KMS-11 (cell line): ENCODE measurements around the gene RARRES1.

ENCODE experiments used
- H2AFZ ChIP-seq: fragments of 200-600 bp; sonication (generic); 2 replicates; pipeline ENCODE4 v1.6.1; 2016; ENCODE audit warnings: antibody characterized with exemption, mixed run types, low read depth
- H3K27ac ChIP-seq: fragments of 200-600 bp; sonication (generic); 2 replicates; pipeline ENCODE4 v1.6.1; 2016; ENCODE audit warnings: mild to moderate bottlenecking, mixed run types
- H3K27me3 ChIP-seq: fragments of 200-600 bp; sonication (generic); 2 replicates; pipeline ENCODE4 v1.6.1; 2017; ENCODE audit warnings: mild to moderate bottlenecking, low read depth, mixed run types, moderate library complexity; ENCODE audit not compliant: insufficient read depth
- H3K36me3 ChIP-seq: fragments of 200-600 bp; sonication (generic); 2 replicates; pipeline ENCODE4 v1.6.1; 2017; ENCODE audit warnings: mild to moderate bottlenecking, mixed run types; ENCODE audit not compliant: insufficient read depth
- H3K4me1 ChIP-seq: fragments of 200-600 bp; sonication (generic); 2 replicates; pipeline ENCODE4 v1.6.1; 2016; ENCODE audit warnings: mild to moderate bottlenecking, low read depth, mixed run types; ENCODE audit not compliant: poor library complexity, severe bottlenecking
- H3K4me2 ChIP-seq: fragments of 200-600 bp; sonication (generic); 2 replicates; pipeline ENCODE4 v1.7.0; 2016; ENCODE audit warnings: mild to moderate bottlenecking, mixed run types
- H3K4me3 ChIP-seq: fragments of 200-600 bp; sonication (generic); IDR thresholded peaks from 2 replicates; pipeline ENCODE4 v1.6.1; 2017; ENCODE audit warnings: low read depth, low read length, mixed read lengths; ENCODE audit not compliant: insufficient read depth
- H3K79me2 ChIP-seq: fragments of 200-600 bp; sonication (generic); 2 replicates; pipeline ENCODE4 v1.6.1; 2016; ENCODE audit warnings: low read depth, mixed run types; ENCODE audit not compliant: insufficient read depth
- H3K9ac ChIP-seq: fragments of 200-600 bp; sonication (generic); 2 replicates; pipeline ENCODE4 v1.6.1; 2016; ENCODE audit warnings: mild to moderate bottlenecking, mixed run types
- H4K20me1 ChIP-seq: fragments of 200-600 bp; sonication (generic); 2 replicates; pipeline ENCODE4 v1.6.1; 2016; ENCODE audit warnings: mild to moderate bottlenecking, mixed run types; ENCODE audit not compliant: insufficient read depth
- CTCF ChIP-seq: fragments of 200-600 bp; sonication (generic); conservative IDR thresholded peaks from 2 replicates; pipeline ENCODE4 v1.6.1; 2017; ENCODE audit warnings: low read depth, mild to moderate bottlenecking, antibody characterized with exemption, low read length, moderate library complexity, mixed read lengths

The RARRES1 gene

GRCh38 chr3:158742871-158743663, 10.8 kb upstream of the RARRES1 start:
- no peaks in the 10 kb centered on the region for H3K4me1 ChIP-seq
- no peak for TF ChIP-seq CTCF
- H3K4me3 ChIP-seq = no peak overlapping the region
- no peak overlapping the region for H3K27ac ChIP-seq
- no peaks in the 10 kb centered on the region for H3K79me2 ChIP-seq
- no peak overlapping the region for H3K4me2 ChIP-seq
- no peak overlapping the region for H2AFZ ChIP-seq
- H3K9ac ChIP-seq = no peak overlapping the region
- H3K36me3 ChIP-seq = no peaks in the 10 kb centered on the region
- H3K27me3 ChIP-seq = no peaks in the 10 kb centered on the region
- H4K20me1 ChIP-seq = no peaks in the 10 kb centered on the region

- Histone ChIP-seq H3K4me1 (no peaks in the 10 kb centered on the region), H3K27me3 (no peaks in the 10 kb centered on the region), H3K4me3 (no peak overlapping the region), H3K4me2 (no peak overlapping the region), H3K79me2 (no peaks in the 10 kb centered on the region), H2AFZ (no peak overlapping the region), H3K36me3 (no peaks in the 10 kb centered on the region), H4K20me1 (no peaks in the 10 kb centered on the region), H3K27ac (no peak overlapping the region), H3K9ac (no peak overlapping the region)
- TF ChIP-seq CTCF = no peak
Measured at GRCh38 chr3:158739661-158740060, 7.4 kb upstream of the RARRES1 start.

GRCh38 chr3:158739078-158739477, 6.8 kb upstream of the RARRES1 start:
- no peaks in the 10 kb centered on the region for H3K36me3 ChIP-seq
- no peak overlapping the region for H3K27ac ChIP-seq
- H3K4me3 ChIP-seq = no peak overlapping the region
- H3K4me2 ChIP-seq = no peak overlapping the region
- H4K20me1 ChIP-seq = no peaks in the 10 kb centered on the region
- no peaks in the 10 kb centered on the region for H3K27me3 ChIP-seq
- no peak overlapping the region for H2AFZ ChIP-seq
- no peak overlapping the region for H3K9ac ChIP-seq
- no peak for TF ChIP-seq CTCF
- no peaks in the 10 kb centered on the region for H3K79me2 ChIP-seq
- H3K4me1 ChIP-seq = no peaks in the 10 kb centered on the region

GRCh38 chr3:158738653-158739052, 6.4 kb upstream of the RARRES1 start:
- Histone ChIP-seq H2AFZ (no peak overlapping the region), H3K4me2 (no peak overlapping the region), H3K27me3 (no peaks in the 10 kb centered on the region), H3K9ac (no peak overlapping the region), H3K36me3 (no peaks in the 10 kb centered on the region), H4K20me1 (no peaks in the 10 kb centered on the region), H3K4me1 (no peaks in the 10 kb centered on the region), H3K79me2 (no peaks in the 10 kb centered on the region), H3K27ac (no peak overlapping the region), H3K4me3 (no peak overlapping the region)
- TF ChIP-seq CTCF = no peak
